Suprapubic skin (tissue), 3 donors: ENCODE results near the gene VPS35L.

Source experiments
- POLR2A ChIP-seq, 2 donors: fragments of 450-650 bp; IDR thresholded peaks; one replicate each; pipeline ENCODE4 v1.6.1; 2017; ENCODE audit warnings: antibody characterized with exemption in 2 of 2, mild to moderate bottlenecking in 2 of 2, moderate library complexity in 2 of 2
- TF ChIP-seq, protein P1 (sequence below), 2 donors: fragments of 200-600 bp in 1 of 2; fragments of 450-650 bp in 1 of 2; sonication (generic) in 1 of 2; IDR thresholded peaks; one replicate each; pipeline ENCODE4 v1.5.1; 2016 to 2019; ENCODE audit warnings: antibody characterized with exemption in 2 of 2, mild to moderate bottlenecking in 1 of 2, moderate library complexity in 1 of 2

GRCh38 chr16:19525385-19525723 is 30.1 kb upstream of the VPS35L start:
- TF ChIP-seq, protein P1, sequence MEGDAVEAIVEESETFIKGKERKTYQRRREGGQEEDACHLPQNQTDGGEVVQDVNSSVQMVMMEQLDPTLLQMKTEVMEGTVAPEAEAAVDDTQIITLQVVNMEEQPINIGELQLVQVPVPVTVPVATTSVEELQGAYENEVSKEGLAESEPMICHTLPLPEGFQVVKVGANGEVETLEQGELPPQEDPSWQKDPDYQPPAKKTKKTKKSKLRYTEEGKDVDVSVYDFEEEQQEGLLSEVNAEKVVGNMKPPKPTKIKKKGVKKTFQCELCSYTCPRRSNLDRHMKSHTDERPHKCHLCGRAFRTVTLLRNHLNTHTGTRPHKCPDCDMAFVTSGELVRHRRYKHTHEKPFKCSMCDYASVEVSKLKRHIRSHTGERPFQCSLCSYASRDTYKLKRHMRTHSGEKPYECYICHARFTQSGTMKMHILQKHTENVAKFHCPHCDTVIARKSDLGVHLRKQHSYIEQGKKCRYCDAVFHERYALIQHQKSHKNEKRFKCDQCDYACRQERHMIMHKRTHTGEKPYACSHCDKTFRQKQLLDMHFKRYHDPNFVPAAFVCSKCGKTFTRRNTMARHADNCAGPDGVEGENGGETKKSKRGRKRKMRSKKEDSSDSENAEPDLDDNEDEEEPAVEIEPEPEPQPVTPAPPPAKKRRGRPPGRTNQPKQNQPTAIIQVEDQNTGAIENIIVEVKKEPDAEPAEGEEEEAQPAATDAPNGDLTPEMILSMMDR (IDR thresholded peaks at IDR 0.05): no peak
- TF ChIP-seq POLR2A (IDR thresholded peaks at IDR 0.05): no peak
